Measurements from ENCODE around the gene MLF2. TPM values are rescaled to one million over a fixed set of nuclear protein-coding genes. Genes with fewer than 3 reads are reported as not detected.

Gene MLF2
- polyA plus RNA-seq, 3 donors from 2014 or later = 102 to 165 (median 155) TPM

DNA sequence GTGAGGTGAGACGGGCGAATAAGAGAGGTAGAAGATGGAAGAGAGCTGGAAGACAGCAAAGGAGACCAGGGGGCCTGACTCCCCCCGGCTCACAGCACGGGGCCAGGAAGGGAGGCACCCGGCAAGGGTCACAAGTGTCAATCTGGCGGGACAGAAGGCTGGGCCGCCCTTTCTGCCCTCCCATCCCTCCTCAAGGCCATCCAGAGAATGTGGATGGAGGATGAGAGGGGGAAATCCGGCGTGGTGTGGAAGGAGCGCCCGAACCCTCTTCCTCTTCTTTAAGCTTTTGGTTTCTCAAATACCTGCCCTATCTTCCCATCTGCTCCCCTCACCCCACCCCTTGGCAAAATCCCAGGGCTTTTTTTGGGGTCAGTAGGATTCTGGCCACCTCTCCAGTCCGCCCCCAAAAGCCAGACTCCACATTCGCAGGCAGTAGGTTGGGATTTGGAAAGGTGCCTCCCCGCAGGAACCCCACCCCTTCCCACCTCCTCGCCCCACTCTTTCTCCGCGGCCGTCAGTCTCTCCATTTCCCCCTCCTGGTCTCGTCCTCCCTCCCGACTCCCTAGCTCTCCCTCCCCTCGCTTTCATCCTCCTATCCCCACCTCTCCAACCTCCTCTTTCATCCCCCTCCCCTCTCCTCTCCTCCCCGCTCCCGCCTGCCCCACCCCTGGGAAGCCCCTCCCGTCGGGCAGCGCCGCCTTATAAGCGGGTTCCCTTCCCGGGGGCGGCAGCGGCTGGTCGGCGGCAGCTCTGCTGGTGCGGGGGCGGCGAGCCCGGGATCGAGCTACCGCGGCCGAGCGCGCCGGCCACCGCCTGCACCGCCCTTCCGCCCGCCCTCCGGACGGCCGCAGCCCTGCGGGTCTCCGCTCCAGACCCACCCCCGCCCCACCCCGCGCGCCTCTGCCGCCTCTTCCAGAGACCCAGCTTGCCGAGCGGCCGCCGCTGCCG, 13.0 kb upstream of the MLF2 start, which contains the start of gene PTMS:
PTMS (plus strand) TSS at position 730 of the 948 bp plus-strand sequence. CDS start 343 bp downstream, outside the sequence.
- no peaks in the 10 kb centered on the region for H3K9me3 Mint-ChIP-seq
- peaks cover 14 to 19% (median 15%) of the 10 kb centered on the region in 3 donors for H3K27me3 Mint-ChIP-seq (ENCODE audit: low read depth in 3 of 3)
- peaks cover 26 to 31% of the 10 kb centered on the region in 2 donors for H3K4me1 Mint-ChIP-seq
- H3K36me3 Mint-ChIP-seq = no peaks in the 10 kb centered on the region
- peak within 1 kb of the TSS; percentile 80 to 88 (median 86) for H3K4me3 Mint-ChIP-seq
- DNase-seq = no peak
- peak within 1 kb of the TSS in 4 of 6 donors; percentile 30 to 83 (median 46) for H3K27ac Mint-ChIP-seq

DNA sequence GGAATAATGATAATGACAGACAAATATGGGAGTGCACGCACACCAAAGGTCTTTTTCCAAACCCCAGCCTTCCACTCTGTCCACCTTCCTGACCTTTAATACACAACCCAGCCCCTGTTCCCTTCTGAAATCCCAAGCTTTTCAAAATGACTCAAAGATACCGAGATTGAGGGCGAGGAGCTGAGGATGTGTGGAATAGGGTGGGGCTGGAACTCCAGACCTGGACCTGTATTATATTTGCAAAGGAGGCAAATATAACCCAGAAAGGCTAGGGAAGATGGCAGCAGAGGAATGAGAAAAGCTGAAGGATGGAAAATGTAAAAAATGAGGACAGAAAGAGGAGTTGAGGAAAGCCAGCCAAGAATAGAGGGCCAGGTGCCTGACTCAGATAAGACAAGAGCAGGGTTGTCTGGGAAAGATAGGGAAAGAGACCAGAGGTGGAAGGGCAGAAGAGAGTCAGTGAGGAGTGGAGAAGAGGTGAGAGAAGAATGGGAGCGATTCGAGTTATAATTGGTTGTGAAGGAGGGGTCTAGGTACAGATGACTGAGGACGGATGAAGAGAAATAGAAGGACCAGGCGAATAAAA, 12.2 kb upstream of the MLF2 start:
- H3K27ac Mint-ChIP-seq = peak overlapping the region in 4 of 6 donors; percentile 43 to 67 (median 52)
- peaks cover 26 to 31% of the 10 kb centered on the region in 2 donors for H3K4me1 Mint-ChIP-seq
- H3K36me3 Mint-ChIP-seq = no peaks in the 10 kb centered on the region
- no peak for DNase-seq
- peak overlapping the region; percentile 76 to 86 (median 80) for H3K4me3 Mint-ChIP-seq
- peaks cover 13 to 18% (median 15%) of the 10 kb centered on the region in 3 donors for H3K27me3 Mint-ChIP-seq (ENCODE audit: low read depth in 3 of 3)
- H3K9me3 Mint-ChIP-seq = no peaks in the 10 kb centered on the region

DNA sequence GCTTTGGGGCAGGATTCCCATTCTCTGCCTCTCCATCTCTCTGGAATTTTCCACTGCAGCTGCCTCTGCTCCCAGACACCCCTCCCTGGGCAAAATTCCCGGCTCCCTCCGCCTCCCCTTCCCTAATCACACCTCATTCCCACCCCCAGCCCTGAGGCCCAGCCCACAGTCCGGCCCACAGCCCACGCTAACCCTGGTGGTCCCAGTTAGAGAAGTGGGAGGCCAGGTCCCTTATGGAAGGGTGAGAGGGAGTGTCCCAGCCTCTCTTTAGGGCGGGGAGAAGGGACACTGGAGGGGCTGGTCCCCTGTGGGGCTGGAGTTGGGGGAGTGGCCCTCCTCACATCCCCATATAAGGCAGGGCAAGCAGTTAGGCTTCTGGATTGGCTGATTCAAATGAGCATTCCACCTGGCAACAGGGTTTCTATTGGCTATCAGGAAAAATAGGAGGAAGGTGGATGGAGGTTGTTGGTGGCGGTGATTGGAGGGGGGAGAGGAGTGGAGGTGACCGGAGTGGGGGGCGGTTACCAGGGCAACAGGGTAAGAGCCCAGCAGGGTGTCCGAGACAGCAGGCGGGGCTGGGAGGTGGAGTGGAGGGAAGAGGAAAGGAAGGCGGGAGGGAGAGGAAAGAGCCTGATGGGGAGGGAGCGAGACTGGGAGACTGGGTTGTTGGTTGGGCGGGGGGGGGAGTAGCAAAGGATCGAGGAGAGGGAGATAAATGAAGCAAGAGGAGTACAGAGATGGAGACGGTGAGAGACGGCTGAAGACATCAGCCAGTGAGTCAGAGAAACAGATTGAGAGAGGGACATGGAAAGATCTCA, 11.3 kb upstream of the MLF2 start:
- Mint-ChIP-seq H3K36me3 (no peaks in the 10 kb centered on the region), H3K27me3 (ENCODE audit: low read depth in 3 of 3) (peaks cover 13 to 16% (median 15%) of the 10 kb centered on the region in 3 donors), H3K9me3 (no peaks in the 10 kb centered on the region), H3K4me1 (peaks cover 26 to 31% of the 10 kb centered on the region in 2 donors), H3K4me3 (peak overlapping the region; percentile 42 to 84 (median 63)), H3K27ac (peak overlapping the region in 2 of 6 donors; percentile 53 to 60)
- DNase-seq = peak; percentile 70 to 77 (median 71)

DNA sequence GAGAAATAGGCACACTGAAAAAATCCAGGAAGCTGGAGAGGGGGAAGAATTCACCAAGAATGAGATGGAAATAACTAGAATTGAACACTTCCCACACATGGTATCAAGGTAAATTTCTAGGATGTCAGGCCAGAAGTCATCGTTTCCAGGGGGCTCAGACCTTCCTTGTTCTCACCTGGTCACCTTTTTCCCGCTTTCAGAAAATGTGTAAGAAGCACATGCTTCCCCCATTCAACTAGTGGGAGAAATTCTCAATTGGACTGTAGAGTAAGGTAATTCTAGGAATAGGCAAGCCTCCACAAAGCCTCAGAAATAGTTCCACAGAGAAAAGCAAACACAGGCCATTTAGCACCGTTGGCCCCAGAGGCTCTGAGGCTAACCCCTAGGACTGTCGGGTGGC, 10.4 kb upstream of the MLF2 start:
- Mint-ChIP-seq H3K4me1 (peaks cover 26 to 31% of the 10 kb centered on the region in 2 donors), H3K4me3 (peak overlapping the region in 1 of 5 donors; percentile 13), H3K36me3 (no peaks in the 10 kb centered on the region), H3K27me3 (ENCODE audit: low read depth in 3 of 3) (peaks cover 9 to 15% (median 14%) of the 10 kb centered on the region in 3 donors), H3K27ac (no peak overlapping the region), H3K9me3 (no peaks in the 10 kb centered on the region)
- DNase-seq = no peak

DNA sequence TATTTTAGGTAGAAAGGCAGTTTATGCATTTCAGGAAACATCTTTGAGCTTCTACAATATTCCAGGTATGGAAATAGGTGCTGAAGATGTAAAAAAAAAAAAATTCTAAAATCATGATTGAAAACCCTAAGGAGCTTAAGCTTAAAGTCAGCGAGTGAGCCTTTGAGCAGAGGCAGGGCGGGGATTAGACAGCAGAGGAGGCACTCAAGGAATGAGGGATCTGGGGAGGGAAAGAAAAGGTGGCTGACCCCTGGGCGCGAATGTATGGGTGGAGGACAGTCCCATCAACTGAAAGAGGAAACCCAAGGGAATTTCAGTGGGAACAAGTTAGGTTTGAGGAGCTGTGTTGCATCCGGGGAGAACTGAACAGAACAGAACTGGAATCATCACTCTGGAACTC, 6.8 kb upstream of the MLF2 start:
- peaks cover 3 to 10% (median 7%) of the 10 kb centered on the region in 3 donors for H3K27me3 Mint-ChIP-seq (ENCODE audit: low read depth in 3 of 3)
- H3K4me1 Mint-ChIP-seq = peaks cover 9 to 10% of the 10 kb centered on the region in 2 donors
- no peak for DNase-seq
- H3K9me3 Mint-ChIP-seq = no peaks in the 10 kb centered on the region
- H3K27ac Mint-ChIP-seq = no peak overlapping the region
- no peaks in the 10 kb centered on the region for H3K36me3 Mint-ChIP-seq
- H3K4me3 Mint-ChIP-seq = no peak overlapping the region

DNA sequence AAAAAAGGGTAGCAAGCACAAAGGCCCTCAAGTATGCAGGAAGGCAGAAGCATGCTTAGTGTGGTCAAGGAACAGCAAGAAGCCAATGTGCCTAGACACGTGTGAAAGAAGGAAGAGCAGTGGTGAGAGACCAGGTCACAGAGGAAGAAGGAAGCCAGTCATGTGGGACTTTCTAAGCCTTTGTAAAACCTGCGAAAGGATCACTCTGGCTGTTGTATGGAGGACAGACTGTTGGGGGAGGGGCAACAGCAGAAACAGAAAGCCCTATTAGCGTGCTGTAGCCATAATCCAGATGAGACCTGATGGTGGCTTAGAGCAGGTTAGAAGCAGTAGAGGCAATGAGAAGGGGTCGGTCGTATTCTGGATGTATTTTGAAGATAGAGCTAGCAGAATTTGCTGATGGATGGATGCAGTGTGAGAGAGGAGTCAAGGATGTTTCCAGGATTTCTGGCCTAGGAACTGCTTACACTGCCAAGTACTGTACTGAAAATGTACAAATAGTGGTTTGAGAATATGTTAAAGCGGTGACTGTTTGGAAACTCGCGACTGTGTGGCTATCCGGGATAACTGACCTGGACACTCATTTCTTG, 5.7 kb upstream of the MLF2 start:
- Mint-ChIP-seq H3K27me3 (ENCODE audit: low read depth in 3 of 3) (peaks cover 0 to 4% (median 3%) of the 10 kb centered on the region in 3 donors), H3K36me3 (no peaks in the 10 kb centered on the region), H3K9me3 (no peaks in the 10 kb centered on the region), H3K27ac (no peak overlapping the region), H3K4me1 (peaks cover 2 to 4% of the 10 kb centered on the region in 2 donors), H3K4me3 (no peak overlapping the region)
- DNase-seq = no peak

DNA sequence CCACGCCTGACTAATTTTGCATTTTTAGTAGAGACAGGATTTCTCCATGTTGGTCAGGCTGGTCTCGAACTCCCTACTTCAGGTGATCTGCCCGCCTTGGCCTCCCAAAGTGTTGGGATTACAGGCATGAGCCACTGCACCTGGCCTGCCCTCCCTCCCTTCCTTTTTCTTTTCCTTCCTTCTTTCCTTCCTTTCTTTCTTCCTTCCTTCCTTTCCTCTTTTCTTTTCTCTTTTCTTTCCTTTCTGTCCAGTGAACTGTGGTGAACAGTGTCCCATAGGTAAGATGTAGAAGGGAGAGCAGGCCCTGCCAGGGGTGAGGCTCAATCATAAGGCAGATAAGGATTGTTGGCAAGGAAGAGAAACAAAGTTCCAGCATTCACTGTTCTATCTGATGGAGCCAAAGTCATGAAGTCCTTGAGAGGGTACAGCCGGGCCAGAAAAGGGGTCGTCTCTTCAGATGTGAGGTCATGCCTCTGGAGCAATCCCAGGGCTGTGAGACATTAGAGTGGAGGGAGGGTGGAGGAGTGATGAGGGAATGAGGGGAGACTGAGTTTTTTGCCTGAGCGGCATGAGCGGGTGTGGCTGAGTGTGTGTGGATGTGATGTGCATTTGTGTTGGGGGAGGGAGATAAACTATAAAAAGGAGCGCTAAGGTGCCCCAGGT, 4.2 kb upstream of the MLF2 start:
- Mint-ChIP-seq H3K4me1 (peaks cover 11 to 13% of the 10 kb centered on the region in 2 donors), H3K27ac (peak overlapping the region in 1 of 6 donors; percentile 42), H3K27me3 (ENCODE audit: low read depth in 3 of 3) (peaks cover 4 to 10% (median 7%) of the 10 kb centered on the region in 3 donors), H3K4me3 (no peak overlapping the region), H3K9me3 (no peaks in the 10 kb centered on the region), H3K36me3 (no peaks in the 10 kb centered on the region)
- DNase-seq = no peak

DNA sequence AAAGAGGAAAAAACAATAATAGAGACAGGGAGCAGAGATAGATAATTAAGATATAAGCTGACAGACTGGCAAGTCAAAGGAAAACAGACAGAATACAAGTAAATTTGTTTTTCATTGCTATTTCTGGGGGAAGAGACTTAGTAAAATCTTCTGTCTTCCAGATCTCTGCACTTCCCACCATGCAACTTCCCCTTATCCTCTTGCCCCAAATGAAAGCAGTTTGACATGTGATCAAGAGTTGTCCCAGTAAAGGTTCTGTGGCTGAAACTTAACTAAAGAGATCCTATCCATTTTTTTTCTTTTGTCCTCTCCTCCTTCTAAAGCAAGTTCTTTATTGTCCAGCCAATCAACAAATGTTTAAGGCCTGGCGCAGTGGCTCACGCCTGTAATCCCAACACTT, 1.5 kb upstream of the MLF2 start:
- Mint-ChIP-seq H3K36me3 (peaks cover 4 to 7% (median 4%) of the 10 kb centered on the region in 3 donors), H3K4me1 (peaks cover 22 to 24% of the 10 kb centered on the region in 2 donors), H3K27me3 (ENCODE audit: low read depth in 3 of 3) (peaks cover 4 to 11% (median 7%) of the 10 kb centered on the region in 3 donors), H3K4me3 (peak overlapping the region in 2 of 5 donors; percentile 9 to 51), H3K9me3 (no peaks in the 10 kb centered on the region), H3K27ac (peak overlapping the region in 5 of 6 donors; percentile 2 to 99 (median 96))
- DNase-seq = no peak

DNA sequence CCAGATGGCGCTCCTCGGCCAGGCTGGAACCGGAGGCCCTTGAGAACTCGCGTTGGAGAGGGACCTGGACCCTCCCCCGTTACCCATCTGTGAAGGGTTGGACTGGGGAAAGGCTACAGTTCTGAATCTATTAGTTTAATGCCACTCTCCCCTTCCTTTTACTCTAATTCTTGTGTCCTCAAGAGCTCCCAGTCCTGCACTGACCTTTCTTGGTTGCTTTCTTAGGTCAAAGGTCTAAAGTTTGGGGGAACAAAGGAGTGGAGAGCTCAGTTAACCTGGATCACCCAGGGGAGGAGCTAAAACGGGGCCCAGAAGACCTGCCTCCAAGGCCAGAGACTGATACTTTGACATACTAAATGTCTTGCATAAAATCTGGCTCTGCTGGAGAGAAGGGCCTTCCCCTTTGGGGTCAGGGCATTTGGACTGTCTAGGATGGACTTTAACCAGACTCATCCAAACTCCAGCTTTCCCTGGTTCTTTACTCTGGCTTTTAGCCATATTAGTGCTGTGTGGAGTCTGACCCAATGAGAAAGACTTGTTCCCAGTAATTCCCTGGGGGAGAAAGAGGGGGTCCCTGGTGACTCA, 923 bp upstream of the MLF2 start:
- Mint-ChIP-seq H3K27me3 (ENCODE audit: low read depth in 3 of 3) (peaks cover 4 to 11% (median 5%) of the 10 kb centered on the region in 3 donors), H3K27ac (peak overlapping the region; percentile 95 to 99 (median 97)), H3K4me3 (peak overlapping the region; percentile 93 to 97 (median 95)), H3K4me1 (peaks cover 22 to 24% of the 10 kb centered on the region in 2 donors), H3K9me3 (no peaks in the 10 kb centered on the region), H3K36me3 (peaks cover 4 to 11% (median 8%) of the 10 kb centered on the region in 3 donors)
- no peak for DNase-seq

DNA sequence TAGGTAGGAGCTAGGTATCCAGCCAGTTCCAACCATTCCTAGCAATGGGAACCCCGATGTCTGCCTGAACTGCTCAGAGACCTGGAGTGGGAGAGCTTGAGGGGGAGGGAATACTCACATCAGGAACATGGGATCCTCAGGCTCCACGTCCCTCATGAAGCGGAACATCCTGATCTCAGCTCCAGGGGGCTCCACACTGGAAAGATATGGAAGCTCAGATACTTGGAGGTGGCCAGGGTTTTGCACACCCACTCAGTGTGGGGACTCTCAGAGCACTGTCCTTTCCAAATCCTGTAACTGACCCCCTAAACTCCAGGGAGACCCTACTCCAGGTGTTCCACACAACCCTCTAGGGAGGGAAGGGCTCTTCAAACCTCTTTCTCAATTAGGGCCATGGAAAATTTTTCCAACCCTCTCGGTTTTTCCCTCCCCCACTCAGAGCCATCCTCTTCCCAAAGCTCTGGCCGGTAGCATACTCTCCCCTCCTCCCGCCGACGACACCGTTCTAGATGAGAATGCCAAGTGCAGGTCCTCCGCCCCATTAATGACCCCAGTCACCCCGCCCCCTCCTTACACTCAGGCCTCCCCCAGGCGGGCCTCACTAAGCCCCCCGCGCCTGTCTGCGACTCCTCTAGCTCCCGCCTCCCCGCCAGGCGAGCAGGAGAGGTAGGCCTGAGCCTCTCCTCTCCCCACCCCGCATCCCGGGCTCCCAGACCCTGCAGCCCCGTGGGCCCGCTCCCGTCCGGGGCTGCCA, 597 bp downstream of the MLF2 start:
- no peaks in the 10 kb centered on the region for H3K9me3 Mint-ChIP-seq
- H3K36me3 Mint-ChIP-seq = peaks cover 16 to 24% (median 19%) of the 10 kb centered on the region in 3 donors
- H3K4me3 Mint-ChIP-seq = peak overlapping the region; percentile 93 to 97 (median 95)
- DNase-seq = no peak
- peak overlapping the region; percentile 92 to 96 (median 94) for H3K27ac Mint-ChIP-seq
- peaks cover 22 to 24% of the 10 kb centered on the region in 2 donors for H3K4me1 Mint-ChIP-seq
- peaks cover 4 to 13% (median 7%) of the 10 kb centered on the region in 3 donors for H3K27me3 Mint-ChIP-seq (ENCODE audit: low read depth in 3 of 3)

DNA sequence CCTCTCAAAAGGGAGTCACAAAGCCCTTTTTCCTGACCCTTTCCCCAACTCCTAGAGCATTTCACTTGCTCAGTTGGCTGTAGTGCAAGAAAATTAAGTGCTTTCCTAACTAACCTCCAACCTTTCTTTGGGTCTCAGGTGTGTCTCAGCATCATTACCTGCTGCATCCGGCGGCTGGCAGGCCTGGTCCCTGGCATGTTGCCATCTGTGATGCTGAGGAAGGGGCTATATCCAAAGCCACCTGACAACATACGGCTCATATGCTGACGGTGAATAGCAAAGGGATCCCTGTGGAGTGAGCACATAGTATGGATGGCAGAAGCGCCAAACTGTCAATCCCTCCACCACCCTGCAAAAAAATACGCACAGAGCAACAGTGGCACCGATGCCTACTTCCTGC, 1.2 kb downstream of the MLF2 start:
- Mint-ChIP-seq H3K27me3 (ENCODE audit: low read depth in 3 of 3) (peaks cover 4 to 13% (median 7%) of the 10 kb centered on the region in 3 donors), H3K36me3 (peaks cover 21 to 27% (median 22%) of the 10 kb centered on the region in 3 donors), H3K27ac (peak overlapping the region; percentile 92 to 96 (median 94))

More for the DNA sequence above, 1.2 kb downstream of the MLF2 start:
- H3K4me1 Mint-ChIP-seq = peaks cover 22 to 24% of the 10 kb centered on the region in 2 donors
- peak overlapping the region; percentile 93 to 97 (median 95) for H3K4me3 Mint-ChIP-seq
- DNase-seq = no peak
- no peaks in the 10 kb centered on the region for H3K9me3 Mint-ChIP-seq

Data from immature natural killer cell (primary cell).